ENCODE results near the gene TTLL11. TPM values are rescaled to one million over a fixed set of nuclear protein-coding genes. Genes with fewer than 3 reads are reported as not detected.

The TTLL11 gene
- total RNA-seq, 1 experiment from 2014 or later: 7.0 TPM

- in situ Hi-C loops (cut with HindIII; ENCODE audit: low sequenced_read_pairs): no loop called here
- no peak for DNase-seq (ENCODE audit: low spot score)
Observed at GRCh38 chr9:121818841-121819427, 274.2 kb downstream of the TTLL11 start.

DNA sequence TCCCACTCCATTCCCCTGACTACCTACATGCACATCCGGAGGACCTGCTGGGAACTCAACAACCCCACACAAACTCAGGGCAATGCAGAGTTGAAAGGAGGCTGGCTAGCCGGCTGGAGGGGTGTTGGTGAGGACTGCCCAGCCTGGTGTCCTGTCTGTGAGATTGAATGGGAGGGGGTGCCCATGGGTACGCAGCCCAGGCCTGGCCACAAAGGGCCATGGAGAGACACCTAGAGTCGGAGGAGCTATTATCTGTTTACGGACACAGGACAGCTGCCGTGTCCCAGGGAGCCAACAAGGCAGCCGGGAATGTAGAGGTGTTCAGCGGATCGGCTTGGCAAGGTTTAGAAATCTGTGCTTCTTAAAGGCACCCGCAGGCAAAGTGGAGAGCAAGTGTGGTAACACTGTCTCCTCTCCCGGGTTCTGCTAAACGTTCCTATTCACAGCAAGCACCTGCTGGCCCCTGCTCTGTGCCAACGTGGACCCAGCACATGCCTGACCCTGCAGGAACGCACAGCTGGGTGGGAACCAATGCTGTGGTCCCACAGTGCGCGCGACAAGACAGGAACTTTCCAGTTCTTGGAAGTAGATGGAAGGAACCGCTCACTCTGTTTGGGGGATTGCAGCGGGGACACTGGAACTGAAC, 275.0 kb downstream of the TTLL11 start:
- peak; percentile 80 for DNase-seq (ENCODE audit: low spot score)
- in situ Hi-C loops (cut with HindIII; ENCODE audit: low sequenced_read_pairs): no loop called here

DNA sequence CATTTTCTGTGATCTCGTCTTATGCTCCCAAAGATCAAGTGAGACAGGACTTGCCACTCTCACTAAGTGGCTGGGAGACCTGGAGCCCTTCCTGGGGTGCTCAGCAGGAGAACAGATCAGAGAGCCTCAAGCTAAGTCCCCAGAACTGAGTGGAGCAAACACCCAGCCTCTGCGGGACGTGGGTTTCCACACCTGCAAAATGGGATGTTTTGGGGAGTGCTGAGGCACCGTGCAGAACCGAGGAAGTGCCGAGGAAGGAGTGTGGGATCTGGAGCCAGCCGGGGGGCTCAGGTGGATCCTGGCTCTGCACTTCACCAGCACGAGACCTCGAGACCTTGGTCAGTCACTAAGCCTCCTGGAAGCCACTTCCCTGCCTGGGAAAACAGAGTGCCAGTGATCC, 275.6 kb downstream of the TTLL11 start:
- in situ Hi-C loops (cut with HindIII; ENCODE audit: low sequenced_read_pairs): no loop called here
- no peak for DNase-seq (ENCODE audit: low spot score)

DNA sequence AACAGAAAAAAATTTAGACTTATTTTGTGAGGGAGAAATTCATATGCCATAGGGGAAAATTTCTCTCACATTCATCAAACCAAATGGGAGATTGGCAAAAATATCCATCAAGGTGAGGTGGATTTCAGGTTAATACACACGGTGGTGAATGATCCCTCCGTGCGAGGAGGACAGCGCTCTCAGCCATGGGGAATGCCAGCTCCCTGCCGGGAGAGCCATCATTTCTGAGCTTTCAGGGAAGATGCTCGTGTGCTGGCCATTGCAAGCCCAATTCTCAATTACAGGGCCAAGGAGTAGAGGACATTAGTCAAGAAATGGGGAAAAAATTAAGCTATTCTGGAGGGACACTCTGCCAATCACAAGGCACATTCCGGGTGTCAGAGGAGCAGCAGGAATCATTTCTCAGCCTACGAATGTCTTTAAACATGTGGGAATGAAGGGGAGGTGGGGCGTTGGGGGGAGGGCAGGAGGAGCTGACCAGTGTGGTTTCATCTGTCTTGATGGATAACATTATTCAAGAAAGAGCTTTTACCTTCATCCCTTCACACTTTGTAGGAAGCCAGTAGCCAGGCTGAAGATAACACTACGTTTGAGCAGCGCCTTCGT, 276.2 kb downstream of the TTLL11 start:
- peak; percentile 51 for DNase-seq (ENCODE audit: low spot score)
- in situ Hi-C loops (cut with HindIII; ENCODE audit: low sequenced_read_pairs): no loop called here

GRCh38 chr9:121816449-121816817, 276.7 kb downstream of the TTLL11 start:
- in situ Hi-C loops (cut with HindIII; ENCODE audit: low sequenced_read_pairs): no loop called here
- DNase-seq (ENCODE audit: low spot score): no peak

GRCh38 chr9:121815546-121816448, 277.3 kb downstream of the TTLL11 start:
- DNase-seq (ENCODE audit: low spot score): no peak
- in situ Hi-C loops (cut with HindIII; ENCODE audit: low sequenced_read_pairs): no loop called here

- in situ Hi-C loops (cut with HindIII; ENCODE audit: low sequenced_read_pairs): no loop called here
- DNase-seq (ENCODE audit: low spot score): no peak
Observed at GRCh38 chr9:121815084-121815483, 278.0 kb downstream of the TTLL11 start.

GRCh38 chr9:121814594-121814993, 278.5 kb downstream of the TTLL11 start:
- in situ Hi-C loops (cut with HindIII; ENCODE audit: low sequenced_read_pairs): no loop called here
- no peak for DNase-seq (ENCODE audit: low spot score)

GRCh38 chr9:121813519-121814210, 279.4 kb downstream of the TTLL11 start:
- DNase-seq (ENCODE audit: low spot score): no peak
- in situ Hi-C loops (cut with HindIII; ENCODE audit: low sequenced_read_pairs): no loop called here

DNA sequence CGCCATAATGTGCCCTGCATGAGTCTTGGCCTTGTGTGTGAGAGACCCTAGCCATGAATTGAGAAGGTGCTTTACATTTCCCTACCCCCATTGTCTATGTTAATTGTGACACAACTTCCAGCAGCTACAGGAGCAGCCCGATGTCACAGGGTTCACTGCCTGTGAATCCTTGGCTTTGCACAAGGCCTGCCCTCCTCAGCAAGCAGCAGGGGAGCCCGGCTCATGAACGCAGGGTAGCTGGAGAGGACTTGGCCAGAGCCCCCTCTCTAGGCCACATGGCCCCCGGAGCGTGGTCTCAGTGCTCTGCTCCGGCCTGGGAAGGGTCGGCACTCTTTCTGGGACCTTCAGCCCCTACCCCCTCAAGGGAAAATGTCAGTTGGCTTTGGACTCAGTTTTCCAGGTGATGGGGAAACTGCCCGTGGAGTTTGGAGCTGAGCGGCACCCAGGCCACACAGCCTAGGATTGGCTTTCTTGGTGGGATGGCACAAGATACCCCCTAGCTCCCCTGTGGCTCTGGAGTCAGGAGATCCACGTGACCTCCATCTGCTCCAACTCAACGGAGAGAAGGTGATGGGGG, 280.9 kb downstream of the TTLL11 start:
- in situ Hi-C loops (cut with HindIII; ENCODE audit: low sequenced_read_pairs): no loop called here
- no peak for DNase-seq (ENCODE audit: low spot score)

GRCh38 chr9:121811751-121812150, 281.4 kb downstream of the TTLL11 start:
- no peak for DNase-seq (ENCODE audit: low spot score)
- in situ Hi-C loops (cut with HindIII; ENCODE audit: low sequenced_read_pairs): no loop called here

DNA sequence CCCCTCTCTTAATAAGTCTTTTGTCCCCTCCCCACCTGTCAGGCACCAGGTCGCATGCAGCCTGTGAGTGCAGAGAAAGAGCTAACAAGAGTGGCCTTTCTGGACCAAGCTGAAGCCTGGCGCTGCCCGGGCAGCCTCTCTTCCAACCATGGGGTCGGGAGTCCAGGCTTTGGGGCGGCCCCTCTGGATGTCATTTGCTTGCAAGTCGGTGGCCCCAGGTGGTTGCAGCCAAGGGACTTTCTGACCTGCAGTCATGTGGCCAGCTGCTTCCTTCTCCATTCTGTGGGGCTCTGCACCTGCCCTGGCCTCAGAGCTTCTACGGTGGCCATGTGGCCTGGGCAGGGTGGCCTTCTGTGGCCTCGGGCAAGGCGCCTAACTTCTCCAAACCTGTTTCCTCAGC, 282.0 kb downstream of the TTLL11 start:
- in situ Hi-C loops (cut with HindIII; ENCODE audit: low sequenced_read_pairs): no loop called here
- no peak for DNase-seq (ENCODE audit: low spot score)

DNA sequence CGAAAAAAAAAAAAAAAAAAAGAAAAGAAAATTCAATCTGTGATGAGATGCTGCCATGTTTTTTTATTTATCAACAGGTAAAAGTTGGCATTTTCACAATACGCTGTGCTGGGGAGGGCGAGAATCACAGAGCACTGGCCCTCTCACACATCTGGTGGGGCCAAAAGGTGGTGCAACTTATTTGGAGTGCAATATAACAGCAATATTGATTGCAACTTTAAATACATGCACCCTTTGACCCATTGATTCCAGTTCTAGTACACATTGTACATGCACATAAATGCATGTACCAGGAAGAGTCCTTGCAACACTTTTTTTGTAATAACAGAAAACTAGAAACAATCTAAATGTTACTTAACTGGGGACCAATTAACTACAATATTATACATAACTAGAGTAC, 282.6 kb downstream of the TTLL11 start:
- no peak for DNase-seq (ENCODE audit: low spot score)
- in situ Hi-C loops (cut with HindIII; ENCODE audit: low sequenced_read_pairs): no loop called here

- no peak for DNase-seq (ENCODE audit: low spot score)
- in situ Hi-C loops (cut with HindIII; ENCODE audit: low sequenced_read_pairs): no loop called here
Observed at GRCh38 chr9:121809356-121810050, 283.6 kb downstream of the TTLL11 start.

GRCh38 chr9:121808781-121809180, 284.3 kb downstream of the TTLL11 start:
- no peak for DNase-seq (ENCODE audit: low spot score)
- in situ Hi-C loops (cut with HindIII; ENCODE audit: low sequenced_read_pairs): no loop called here

GRCh38 chr9:121807823-121808278, 285.3 kb downstream of the TTLL11 start:
- in situ Hi-C loops (cut with HindIII; ENCODE audit: low sequenced_read_pairs): no loop called here
- DNase-seq (ENCODE audit: low spot score): peak; percentile 72

GRCh38 chr9:121807069-121807822, 285.9 kb downstream of the TTLL11 start:
- no peak for DNase-seq (ENCODE audit: low spot score)
- in situ Hi-C loops (cut with HindIII; ENCODE audit: low sequenced_read_pairs): no loop called here

GRCh38 chr9:121802753-121803152, 290.4 kb downstream of the TTLL11 start:
- DNase-seq (ENCODE audit: low spot score): no peak

More at GRCh38 chr9:121802753-121803152, 290.4 kb downstream of the TTLL11 start:
- in situ Hi-C loops (cut with HindIII; ENCODE audit: low sequenced_read_pairs): no loop called here
